Measurements from ENCODE around the gene TWNK. TPM values are rescaled to one million over a fixed set of nuclear protein-coding genes. Genes with fewer than 3 reads are reported as not detected.
"Not testable (repeated sequence)": the region's sequence is repeated elsewhere in the genome, so short reads cannot be mapped to it uniquely, and the experiment has no call there.

The TWNK gene
- total and polyA plus RNA-seq, 2 donors: 3.2 to 7.9 TPM

DNA sequence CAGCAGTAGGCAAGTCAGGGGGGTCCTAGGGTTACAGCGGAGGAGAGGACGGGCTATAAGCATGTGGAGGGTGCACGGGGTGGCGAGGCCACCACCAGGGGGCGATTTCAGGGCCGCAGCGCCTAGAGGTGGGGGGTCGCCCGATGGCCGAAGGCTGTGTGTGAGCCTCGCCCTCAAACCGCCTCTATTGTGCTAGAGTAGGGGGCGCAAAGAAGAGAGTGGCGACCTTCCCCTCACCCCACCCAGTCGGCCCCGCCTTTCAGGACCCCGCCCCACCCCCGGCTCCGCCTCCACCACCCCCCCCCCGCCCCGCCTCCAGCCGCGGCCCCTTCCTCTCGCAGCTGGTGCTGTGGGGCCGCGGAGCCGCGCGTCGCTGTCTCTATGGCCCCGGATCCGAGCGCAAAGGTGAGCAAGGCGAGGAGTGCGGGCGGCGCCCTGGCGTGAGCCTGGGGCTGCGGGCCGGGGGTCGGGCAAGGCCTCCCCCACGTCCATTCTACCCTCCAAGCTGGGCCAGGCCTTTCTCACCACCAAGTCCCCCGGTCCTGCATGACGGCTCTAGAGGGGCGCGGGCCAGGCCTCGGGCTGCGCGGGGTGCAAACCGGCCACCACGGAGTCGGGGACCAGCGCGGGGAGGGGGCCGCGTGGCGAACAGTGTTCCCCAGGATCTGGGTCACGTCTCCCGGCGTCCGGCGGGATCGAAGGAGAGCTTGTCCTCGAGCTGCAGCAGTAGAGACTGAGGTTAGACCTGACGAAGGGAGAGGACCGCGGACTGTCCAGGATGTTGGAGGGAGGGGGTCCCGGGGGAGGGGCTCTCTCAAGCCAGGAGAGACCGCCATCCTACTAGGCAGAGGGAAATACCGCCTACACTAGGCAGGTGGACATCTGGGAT lies 17.9 kb upstream of the TWNK start, which contains the start of gene SEMA4G:
Gene SEMA4G (plus strand): TSS at position 318 of the 889 bp plus-strand sequence. CDS start 3,409 bp downstream, outside the sequence.
- H3K4me1 ChIP-seq (ENCODE audit: insufficient read depth): no peaks in the 10 kb centered on the region
- H3K4me3 ChIP-seq (ENCODE audit: low read depth, low read length): peak within 1 kb of the TSS; percentile 65
- under 1% methylated on average over 70 of the region's 70 CpGs for WGBS
- no peak for DNase-seq (ENCODE audit: extremely low spot score)
- no peak within 1 kb of the TSS for H3K27ac ChIP-seq (ENCODE audit: low read depth)
- no peaks in the 10 kb centered on the region for H3K36me3 ChIP-seq (ENCODE audit: insufficient read depth)

DNA sequence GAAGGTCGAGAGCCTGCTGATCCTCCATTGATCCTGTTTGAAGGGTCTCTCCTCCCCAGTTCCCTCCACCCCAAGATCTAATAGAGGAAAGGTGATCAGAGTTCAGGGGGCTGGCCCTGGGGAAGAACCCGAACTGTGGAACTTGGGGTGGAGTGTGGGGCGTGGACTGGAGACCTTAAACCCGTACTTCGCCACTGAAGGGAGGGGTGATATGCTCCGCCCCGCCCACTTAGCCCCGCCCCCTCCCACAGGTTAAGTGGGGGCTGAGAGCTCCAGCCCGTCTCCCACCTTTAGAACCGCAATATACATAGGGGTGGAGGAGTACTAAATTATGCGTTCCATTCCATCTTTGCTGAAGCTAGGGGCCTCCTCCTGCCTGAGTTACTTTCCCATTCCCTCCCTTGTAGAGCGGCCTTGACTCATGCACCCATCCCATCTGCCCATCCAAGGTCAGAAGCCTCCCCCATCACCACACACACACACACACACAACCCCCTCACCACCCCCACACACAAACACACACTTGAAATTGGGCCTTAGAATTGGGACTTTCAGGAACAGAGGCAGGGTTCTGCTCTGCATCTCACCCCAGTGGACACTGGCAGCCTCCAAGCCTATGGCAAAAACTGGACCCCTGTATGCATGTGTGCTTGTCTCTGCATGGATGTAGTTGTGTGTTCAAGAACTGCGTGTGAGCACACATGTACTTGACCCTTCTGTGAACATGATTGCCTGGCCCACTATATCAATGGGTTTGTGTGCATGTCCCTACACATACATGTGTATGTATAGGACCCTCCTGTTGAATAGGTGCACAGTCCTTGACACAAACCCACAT lies 17.0 kb upstream of the TWNK start:
- Histone ChIP-seq H3K4me3 (ENCODE audit: low read depth, low read length) (peak overlapping the region; percentile 65), H3K4me1 (ENCODE audit: insufficient read depth) (no peaks in the 10 kb centered on the region), H3K27ac (ENCODE audit: low read depth) (no peak overlapping the region), H3K36me3 (ENCODE audit: insufficient read depth) (no peaks in the 10 kb centered on the region)
- no peak for DNase-seq (ENCODE audit: extremely low spot score)
- 43% methylated on average over 13 of the region's 13 CpGs for WGBS

DNA sequence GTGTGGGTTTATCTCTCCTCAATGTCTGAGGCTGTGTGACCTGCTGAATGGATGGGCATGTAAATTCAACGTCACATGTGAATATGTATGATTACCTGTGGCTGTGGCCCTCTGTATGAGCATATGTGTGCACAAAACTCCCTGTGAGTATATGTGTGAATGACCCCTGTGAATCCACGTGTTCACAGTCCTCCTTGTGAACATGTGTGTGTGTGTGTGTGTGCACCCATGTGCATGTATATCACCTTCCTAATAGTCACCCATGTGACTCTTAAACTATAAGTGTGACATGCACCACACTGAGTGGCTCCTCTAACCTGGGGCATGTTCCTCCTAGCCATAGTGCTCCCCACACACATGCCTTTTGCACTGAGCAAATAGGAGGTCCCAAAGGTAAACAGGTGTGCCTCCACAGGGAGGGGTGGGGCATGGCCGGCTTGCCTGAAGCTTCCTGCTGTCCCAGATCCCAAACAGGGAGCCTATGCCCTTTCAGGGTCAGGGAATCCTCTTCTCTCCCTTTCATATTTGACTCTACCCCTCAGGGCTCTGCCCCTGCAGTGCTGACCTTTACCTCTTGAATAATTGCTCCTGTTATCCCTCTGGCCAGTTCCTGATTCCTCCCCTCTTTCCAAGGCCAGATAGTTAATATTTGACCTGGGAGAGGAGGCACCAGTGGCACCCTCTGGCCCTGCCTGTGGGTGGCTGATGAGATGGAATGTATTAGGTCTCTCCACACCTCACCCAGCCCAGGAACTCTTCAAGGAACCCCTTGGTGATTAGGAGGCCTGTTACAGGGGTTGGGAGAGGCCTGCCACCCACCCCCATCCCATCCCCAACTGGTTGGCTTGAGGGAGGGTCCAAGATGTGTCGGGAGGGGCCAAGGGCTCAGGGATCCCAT lies 16.2 kb upstream of the TWNK start:
- H3K36me3 ChIP-seq (ENCODE audit: insufficient read depth): no peaks in the 10 kb centered on the region
- H3K27ac ChIP-seq (ENCODE audit: low read depth): no peak overlapping the region
- WGBS: 71% methylated on average over 4 of the region's 4 CpGs
- H3K4me3 ChIP-seq (ENCODE audit: low read depth, low read length): no peak overlapping the region
- no peaks in the 10 kb centered on the region for H3K4me1 ChIP-seq (ENCODE audit: insufficient read depth)
- DNase-seq (ENCODE audit: extremely low spot score): no peak

DNA sequence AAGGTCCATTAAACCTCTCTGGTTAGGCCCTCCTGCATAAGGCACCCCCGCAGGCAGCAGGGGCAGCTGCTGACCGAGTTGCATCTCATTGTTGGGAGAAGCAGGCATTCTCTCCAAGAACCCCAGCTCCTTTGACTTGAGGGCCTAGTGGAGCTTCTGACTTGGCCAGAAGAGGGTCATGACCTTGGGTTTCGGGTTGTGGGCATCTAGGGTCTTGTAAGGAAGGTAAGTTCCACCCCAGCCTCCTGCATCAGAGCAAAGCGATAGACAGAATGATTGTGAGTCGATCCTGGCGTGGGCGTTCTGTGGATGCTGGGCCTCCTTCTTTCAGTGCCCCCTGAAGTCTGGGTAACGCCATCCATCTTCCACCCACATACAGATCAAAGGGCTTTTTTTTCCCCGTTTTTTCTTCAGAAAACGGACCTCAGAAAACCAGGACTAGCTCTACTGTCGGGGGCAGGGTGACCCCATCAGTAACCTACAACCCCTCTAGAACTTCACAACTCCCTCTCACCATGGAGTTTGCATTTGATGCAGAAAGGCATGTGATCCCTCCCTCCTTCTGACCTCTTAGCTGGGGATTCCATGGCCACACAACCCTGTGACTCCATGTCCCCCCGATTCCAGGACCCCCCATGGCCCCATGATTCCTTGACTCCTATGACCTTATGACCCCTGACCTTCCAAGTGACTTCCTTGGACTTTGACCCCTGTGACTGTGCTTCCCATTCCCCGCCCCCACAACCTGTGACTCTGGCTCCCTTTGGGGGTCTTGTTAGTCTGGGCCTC lies 15.0 kb upstream of the TWNK start:
- Histone ChIP-seq H3K4me3 (ENCODE audit: low read depth, low read length) (no peak overlapping the region), H3K36me3 (ENCODE audit: insufficient read depth) (no peaks in the 10 kb centered on the region), H3K4me1 (ENCODE audit: insufficient read depth) (no peaks in the 10 kb centered on the region), H3K27ac (ENCODE audit: low read depth) (no peak overlapping the region)
- WGBS: 80% methylated on average over 13 of the region's 13 CpGs
- no peak for DNase-seq (ENCODE audit: extremely low spot score)

DNA sequence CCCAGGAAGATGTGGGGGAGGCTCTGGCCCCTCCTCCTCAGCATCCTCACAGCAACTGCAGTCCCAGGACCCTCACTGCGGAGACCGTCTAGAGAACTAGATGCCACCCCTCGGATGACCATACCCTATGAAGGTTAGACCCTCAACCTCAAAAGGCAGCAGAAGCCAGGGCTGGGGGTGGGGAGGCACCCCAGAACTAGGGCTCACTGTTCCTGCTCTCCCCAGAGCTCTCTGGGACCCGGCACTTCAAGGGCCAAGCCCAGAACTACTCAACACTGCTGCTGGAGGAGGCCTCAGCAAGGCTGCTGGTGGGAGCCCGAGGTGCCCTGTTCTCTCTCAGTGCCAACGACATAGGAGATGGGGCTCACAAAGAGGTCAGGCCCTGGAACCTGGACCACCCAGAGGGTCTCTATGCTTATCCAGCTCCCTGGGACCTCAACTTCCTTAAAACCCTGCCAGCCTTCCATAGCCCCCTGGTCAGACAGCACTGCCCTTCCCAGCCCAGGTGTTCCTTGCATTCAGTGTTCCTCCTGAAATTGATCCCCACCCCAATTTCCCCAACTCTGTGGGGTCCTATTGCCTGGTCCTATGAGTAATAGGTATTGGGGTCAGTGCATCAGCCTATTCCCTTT lies 14.3 kb upstream of the TWNK start:
- DNase-seq (ENCODE audit: extremely low spot score): no peak
- 92% methylated on average over 6 of the region's 6 CpGs for WGBS
- no peak overlapping the region for H3K27ac ChIP-seq (ENCODE audit: low read depth)
- H3K36me3 ChIP-seq (ENCODE audit: insufficient read depth): no peaks in the 10 kb centered on the region
- no peaks in the 10 kb centered on the region for H3K4me1 ChIP-seq (ENCODE audit: insufficient read depth)
- H3K4me3 ChIP-seq (ENCODE audit: low read depth, low read length): no peak overlapping the region

DNA sequence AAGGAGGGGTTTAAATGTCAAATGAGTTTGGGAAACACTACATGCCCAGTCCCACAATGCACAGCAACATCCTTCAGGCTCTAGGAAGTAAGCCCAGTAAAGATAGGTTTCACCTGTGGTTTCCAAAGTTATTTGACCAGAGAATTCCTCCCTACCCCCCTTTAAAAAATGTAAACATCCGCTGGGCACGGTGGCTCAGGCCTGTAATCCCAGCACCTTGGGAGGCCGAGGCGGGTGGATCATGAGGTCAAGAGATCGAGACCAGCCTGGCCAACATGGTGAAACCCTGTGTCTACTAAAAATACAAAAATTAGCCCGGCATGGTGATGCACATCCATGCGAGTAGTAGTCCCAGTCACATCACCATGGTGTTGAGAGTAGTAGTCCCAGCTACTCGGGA lies 11.9 kb upstream of the TWNK start:
- H3K4me3 ChIP-seq (ENCODE audit: low read depth, low read length): not testable (repeated sequence)

DNA sequence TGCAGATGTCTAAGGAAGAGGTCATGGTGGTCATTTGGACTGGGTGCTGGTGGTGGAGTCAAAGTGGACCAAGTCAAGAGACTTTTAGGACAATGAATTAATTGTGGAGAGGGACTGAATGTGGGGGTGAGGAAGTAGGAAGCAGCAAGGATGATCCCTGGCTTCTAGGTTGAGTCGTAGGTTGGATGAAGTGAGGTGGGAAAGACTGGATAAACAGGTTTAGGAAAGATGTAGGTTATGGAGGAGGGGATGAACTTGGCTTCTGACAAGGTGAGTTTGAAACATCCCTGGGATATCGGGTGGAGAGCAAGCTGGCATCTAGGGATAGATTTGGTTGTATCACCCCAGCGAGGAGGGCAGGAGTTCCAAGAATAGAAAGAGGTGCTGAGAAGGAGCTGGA lies 10.4 kb upstream of the TWNK start:
- no peak for DNase-seq (ENCODE audit: extremely low spot score)
- 85% methylated on average over 3 of the region's 3 CpGs for WGBS
- no peak overlapping the region for H3K4me3 ChIP-seq (ENCODE audit: low read depth, low read length)
- H3K27ac ChIP-seq (ENCODE audit: low read depth): no peak overlapping the region
- no peaks in the 10 kb centered on the region for H3K36me3 ChIP-seq (ENCODE audit: insufficient read depth)
- no peaks in the 10 kb centered on the region for H3K4me1 ChIP-seq (ENCODE audit: insufficient read depth)

More for the DNA sequence above, 11.9 kb upstream of the TWNK start:
- not testable (repeated sequence) for H3K36me3 ChIP-seq (ENCODE audit: insufficient read depth); H3K27ac ChIP-seq (ENCODE audit: low read depth); DNase-seq (ENCODE audit: extremely low spot score); H3K4me1 ChIP-seq (ENCODE audit: insufficient read depth)
- 75% methylated on average over 8 of the region's 8 CpGs for WGBS

DNA sequence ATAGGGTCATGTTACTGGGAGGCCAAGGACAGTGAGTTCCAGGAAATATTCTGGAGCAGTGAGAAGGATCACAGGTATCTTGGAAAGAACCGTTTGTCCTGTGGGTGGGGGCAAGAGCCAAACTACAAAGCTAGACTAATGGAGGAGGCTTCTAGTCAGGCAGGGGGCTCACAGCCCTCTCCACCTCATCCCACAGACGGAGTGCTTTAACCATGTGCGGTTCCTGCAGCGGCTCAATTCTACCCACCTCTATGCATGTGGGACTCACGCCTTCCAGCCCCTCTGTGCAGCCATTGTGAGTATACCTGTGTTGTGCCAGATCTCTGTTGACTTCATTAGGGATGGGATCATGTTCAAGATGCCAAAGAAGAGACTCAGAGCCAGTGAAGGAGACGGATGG lies 9.9 kb upstream of the TWNK start:
- DNase-seq (ENCODE audit: extremely low spot score): no peak
- Histone ChIP-seq H3K36me3 (ENCODE audit: insufficient read depth) (no peaks in the 10 kb centered on the region), H3K4me1 (ENCODE audit: insufficient read depth) (no peaks in the 10 kb centered on the region), H3K4me3 (ENCODE audit: low read depth, low read length) (no peak overlapping the region), H3K27ac (ENCODE audit: low read depth) (no peak overlapping the region)
- WGBS: 86% methylated on average over 6 of the region's 6 CpGs

DNA sequence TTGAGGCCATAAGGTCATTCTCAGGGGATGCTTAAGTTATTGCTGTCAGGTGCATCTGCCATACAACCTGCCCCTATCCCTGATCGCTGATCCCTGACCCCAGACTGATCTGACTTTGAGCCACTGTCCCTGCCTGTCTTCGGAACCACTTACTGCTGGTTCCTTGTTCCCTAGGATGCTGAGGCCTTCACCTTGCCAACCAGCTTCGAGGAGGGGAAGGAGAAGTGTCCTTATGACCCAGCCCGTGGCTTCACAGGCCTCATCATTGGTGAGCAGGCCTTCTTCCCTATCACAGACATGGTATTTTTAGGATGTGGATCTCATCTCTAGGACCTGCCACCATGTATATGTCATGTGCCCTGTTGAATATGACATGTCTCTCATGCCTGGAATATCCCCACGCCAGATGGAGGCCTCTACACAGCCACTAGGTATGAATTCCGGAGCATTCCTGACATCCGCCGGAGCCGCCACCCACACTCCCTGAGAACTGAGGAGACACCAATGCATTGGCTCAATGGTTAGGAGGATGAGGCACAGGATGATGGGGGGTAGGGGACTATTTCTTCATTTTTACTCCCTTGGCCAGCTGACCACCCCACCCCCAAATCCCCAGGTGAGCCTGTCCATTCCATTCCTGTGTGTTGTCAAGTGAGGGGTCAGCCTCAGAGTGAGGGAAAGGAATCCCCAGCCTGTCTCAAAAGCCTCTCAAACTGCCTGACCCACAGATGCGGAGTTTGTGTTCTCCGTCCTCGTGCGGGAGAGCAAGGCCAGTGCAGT lies 9.0 kb upstream of the TWNK start:
- Histone ChIP-seq H3K27ac (ENCODE audit: low read depth) (no peak overlapping the region), H3K36me3 (ENCODE audit: insufficient read depth) (no peaks in the 10 kb centered on the region), H3K4me1 (ENCODE audit: insufficient read depth) (no peaks in the 10 kb centered on the region), H3K4me3 (ENCODE audit: low read depth, low read length) (no peak overlapping the region)
- WGBS: 90% methylated on average over 13 of the region's 13 CpGs
- no peak for DNase-seq (ENCODE audit: extremely low spot score)

DNA sequence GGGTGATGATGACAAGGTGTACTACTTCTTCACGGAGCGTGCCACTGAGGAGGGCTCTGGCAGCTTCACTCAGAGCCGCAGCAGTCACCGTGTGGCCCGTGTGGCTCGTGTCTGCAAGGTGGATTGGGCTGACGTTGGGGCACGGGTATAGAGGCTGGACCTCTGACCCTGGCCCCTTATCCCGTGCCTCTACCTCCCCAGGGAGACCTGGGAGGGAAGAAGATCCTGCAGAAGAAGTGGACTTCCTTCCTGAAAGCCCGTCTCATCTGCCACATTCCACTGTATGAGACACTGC lies 8.5 kb upstream of the TWNK start:
- 83% methylated on average over 10 of the region's 10 CpGs for WGBS
- H3K36me3 ChIP-seq (ENCODE audit: insufficient read depth): no peaks in the 10 kb centered on the region
- no peak overlapping the region for H3K4me3 ChIP-seq (ENCODE audit: low read depth, low read length)
- H3K27ac ChIP-seq (ENCODE audit: low read depth): no peak overlapping the region
- no peaks in the 10 kb centered on the region for H3K4me1 ChIP-seq (ENCODE audit: insufficient read depth)
- no peak for DNase-seq (ENCODE audit: extremely low spot score)

DNA sequence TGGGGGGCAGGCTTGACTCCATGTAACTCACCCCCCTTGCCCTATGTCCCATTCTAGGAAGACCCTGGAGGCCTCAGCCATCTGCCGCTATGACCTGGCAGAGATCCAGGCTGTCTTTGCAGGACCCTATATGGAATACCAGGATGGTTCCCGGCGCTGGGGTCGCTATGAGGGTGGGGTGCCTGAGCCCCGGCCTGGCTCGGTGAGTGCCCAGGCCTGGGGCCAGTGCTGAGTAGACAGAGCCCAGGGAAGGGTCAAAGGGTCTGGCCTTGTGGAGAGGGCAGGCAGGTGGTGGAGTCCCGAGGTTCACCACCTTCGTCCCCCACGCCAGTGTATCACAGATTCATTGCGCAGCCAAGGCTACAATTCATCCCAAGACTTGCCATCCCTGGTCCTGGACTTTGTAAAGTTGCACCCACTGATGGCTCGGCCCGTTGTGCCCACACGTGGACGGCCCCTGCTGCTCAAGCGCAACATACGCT lies 7.5 kb upstream of the TWNK start:
- WGBS: 93% methylated on average over 16 of the region's 16 CpGs
- Histone ChIP-seq H3K36me3 (ENCODE audit: insufficient read depth) (no peaks in the 10 kb centered on the region), H3K27ac (ENCODE audit: low read depth) (no peak overlapping the region), H3K4me3 (ENCODE audit: low read depth, low read length) (no peak overlapping the region), H3K4me1 (ENCODE audit: insufficient read depth) (no peaks in the 10 kb centered on the region)
- no peak for DNase-seq (ENCODE audit: extremely low spot score)

DNA sequence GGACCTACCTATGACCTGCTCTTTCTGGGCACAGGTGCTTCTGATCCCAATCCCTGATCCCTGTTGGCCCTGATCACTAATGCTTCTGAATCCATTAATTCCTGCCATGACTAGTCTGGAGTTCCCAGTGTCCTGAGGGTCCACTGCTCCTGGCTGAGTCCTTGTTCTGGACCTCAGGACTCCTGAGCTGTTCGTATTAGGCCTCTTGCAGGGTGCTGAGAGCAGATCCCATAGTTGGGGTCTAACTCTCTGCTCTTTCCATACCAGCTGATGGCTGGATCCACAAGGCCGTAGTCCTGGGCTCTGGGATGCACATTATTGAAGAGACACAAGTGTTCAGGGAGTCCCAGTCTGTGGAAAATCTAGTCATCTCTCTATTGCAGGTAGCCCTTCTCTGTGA lies 7.0 kb upstream of the TWNK start:
- Histone ChIP-seq H3K4me1 (ENCODE audit: insufficient read depth) (no peaks in the 10 kb centered on the region), H3K27ac (ENCODE audit: low read depth) (no peak overlapping the region), H3K4me3 (ENCODE audit: low read depth, low read length) (no peak overlapping the region), H3K36me3 (ENCODE audit: insufficient read depth) (no peaks in the 10 kb centered on the region)
- no peak for DNase-seq (ENCODE audit: extremely low spot score)
- WGBS: 85% methylated on average over 2 of the region's 2 CpGs

Measured in urinary bladder (tissue), 4 donors.